A549 (cell line): ENCODE results near the gene KIAA0825.

ENCODE experiments used
- CBX2 ChIP-seq: fragments of 200-600 bp; sonication (generic); IDR thresholded peaks from 2 replicates; pipeline ENCODE4 v1.6.1; 2016; ENCODE audit warnings: low read depth, mild to moderate bottlenecking, borderline replicate concordance
- CTCF ChIP-seq: fragments of >200 bp; sonication (Bioruptor Twin); formaldehyde crosslinking; IDR thresholded peaks from 3 replicates; pipeline ENCODE4 v1.5.1; 2016
- EP300 ChIP-seq, 2 experiments: fragments of >200 bp; sonication (Bioruptor Twin); formaldehyde crosslinking; IDR thresholded peaks; 2 replicates in 1 of 2; 3 replicates in 1 of 2; pipeline ENCODE4 v1.6.1; 2016 to 2017
- FOXS1 ChIP-seq: fragments of 250-450 bp; sonication (Bioruptor Pico); IDR thresholded peaks from 2 replicates; pipeline ENCODE4 v1.5.0; 2020; ENCODE audit warnings: mild to moderate bottlenecking, moderate library complexity
- HES2 ChIP-seq: fragments of >200 bp; sonication (Bioruptor Twin); formaldehyde crosslinking; IDR thresholded peaks from 2 replicates; pipeline ENCODE4 v1.6.1; 2016
- KDM1A ChIP-seq: fragments of 200-600 bp; sonication (generic); IDR thresholded peaks from 2 replicates; pipeline ENCODE4 v1.6.1; 2016; ENCODE audit warnings: low read depth, mild to moderate bottlenecking
- RFX5 ChIP-seq: fragments of 450-650 bp; IDR thresholded peaks from 2 replicates; pipeline ENCODE4 v1.7.1; 2014; ENCODE audit warnings: antibody characterized with exemption, mild to moderate bottlenecking, moderate library complexity

GRCh38 chr5:94314460-94315131, 303.8 kb downstream of the KIAA0825 start:
- TF ChIP-seq CBX2: no peak
- TF ChIP-seq CTCF: no peak
- TF ChIP-seq FOXS1 (CRISPR knock-in tag): no peak
- TF ChIP-seq EP300 (IDR thresholded peaks at IDR 0.05): no peak
- no peak for TF ChIP-seq HES2
- no peak for TF ChIP-seq RFX5
- no peak for TF ChIP-seq KDM1A
